ENCODE data around the gene U2SURP.

- no peak for TF ChIP-seq CTCF (IDR thresholded peaks at IDR 0.05)
- TF ChIP-seq POLR2A (IDR thresholded peaks at IDR 0.05), result no peak
Measured at GRCh38 chr3:142999881-143000280, 1.5 kb upstream of the U2SURP start.

All from right lobe of liver (tissue), 4 donors.